ENCODE measurements around the gene NBAS.

DNA sequence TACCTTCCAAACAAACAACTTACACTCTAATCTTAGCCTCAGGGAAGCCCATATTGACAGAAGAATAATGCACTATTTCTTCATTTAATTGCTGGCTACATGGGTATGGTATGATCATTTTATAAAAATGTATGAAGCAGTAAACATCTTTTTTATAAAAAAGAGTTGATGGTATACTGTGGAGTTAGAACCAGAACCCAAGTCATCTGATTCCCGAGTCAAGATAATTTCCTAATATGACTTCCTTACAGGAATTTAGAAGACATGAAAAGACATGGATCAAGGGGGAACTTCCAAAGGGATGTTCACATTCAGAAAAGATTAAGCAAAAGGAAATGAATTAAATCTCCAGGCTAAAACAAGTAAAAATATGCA lies 171.8 kb downstream of the NBAS start:
- TF ChIP-seq EHMT2 (IDR thresholded peaks at IDR 0.05; ENCODE audit: low read depth) (no peak), POLR2A (IDR thresholded peaks at IDR 0.05; ENCODE audit: low read length) (no peak), SMC3 (IDR thresholded peaks at IDR 0.05) (no peak), MAFK (IDR thresholded peaks at IDR 0.05; ENCODE audit: partially characterized antibody) (no peak)
- TF ChIP-seq, protein P1, sequence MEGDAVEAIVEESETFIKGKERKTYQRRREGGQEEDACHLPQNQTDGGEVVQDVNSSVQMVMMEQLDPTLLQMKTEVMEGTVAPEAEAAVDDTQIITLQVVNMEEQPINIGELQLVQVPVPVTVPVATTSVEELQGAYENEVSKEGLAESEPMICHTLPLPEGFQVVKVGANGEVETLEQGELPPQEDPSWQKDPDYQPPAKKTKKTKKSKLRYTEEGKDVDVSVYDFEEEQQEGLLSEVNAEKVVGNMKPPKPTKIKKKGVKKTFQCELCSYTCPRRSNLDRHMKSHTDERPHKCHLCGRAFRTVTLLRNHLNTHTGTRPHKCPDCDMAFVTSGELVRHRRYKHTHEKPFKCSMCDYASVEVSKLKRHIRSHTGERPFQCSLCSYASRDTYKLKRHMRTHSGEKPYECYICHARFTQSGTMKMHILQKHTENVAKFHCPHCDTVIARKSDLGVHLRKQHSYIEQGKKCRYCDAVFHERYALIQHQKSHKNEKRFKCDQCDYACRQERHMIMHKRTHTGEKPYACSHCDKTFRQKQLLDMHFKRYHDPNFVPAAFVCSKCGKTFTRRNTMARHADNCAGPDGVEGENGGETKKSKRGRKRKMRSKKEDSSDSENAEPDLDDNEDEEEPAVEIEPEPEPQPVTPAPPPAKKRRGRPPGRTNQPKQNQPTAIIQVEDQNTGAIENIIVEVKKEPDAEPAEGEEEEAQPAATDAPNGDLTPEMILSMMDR (IDR thresholded peaks at IDR 0.05) = no peak

Data from A549 (cell line).